ENCODE measurements around the gene FNDC10. TPM values are rescaled to one million over a fixed set of nuclear protein-coding genes. Genes with fewer than 3 reads are reported as not detected.

FNDC10 gene
- total RNA-seq, 1 donor from 2014 or later = 11.6 TPM

GRCh38 chr1:1621173-1622009 lies 21.5 kb upstream of the FNDC10 start:
- Mint-ChIP-seq H3K4me3 (ENCODE audit: unreplicated experiment) (no peak overlapping the region), H3K4me1 (ENCODE audit: unreplicated experiment) (peaks cover 10% of the 10 kb centered on the region), H3K27me3 (ENCODE audit: unreplicated experiment) (peaks cover 8% of the 10 kb centered on the region), H3K27ac (ENCODE audit: unreplicated experiment) (no peak overlapping the region), H3K36me3 (ENCODE audit: low read depth, unreplicated experiment) (peaks cover 13% of the 10 kb centered on the region), H3K9me3 (ENCODE audit: unreplicated experiment) (no peaks in the 10 kb centered on the region)
- no peak for DNase-seq (ENCODE audit: low spot score)
- TF ChIP-seq, protein P1, sequence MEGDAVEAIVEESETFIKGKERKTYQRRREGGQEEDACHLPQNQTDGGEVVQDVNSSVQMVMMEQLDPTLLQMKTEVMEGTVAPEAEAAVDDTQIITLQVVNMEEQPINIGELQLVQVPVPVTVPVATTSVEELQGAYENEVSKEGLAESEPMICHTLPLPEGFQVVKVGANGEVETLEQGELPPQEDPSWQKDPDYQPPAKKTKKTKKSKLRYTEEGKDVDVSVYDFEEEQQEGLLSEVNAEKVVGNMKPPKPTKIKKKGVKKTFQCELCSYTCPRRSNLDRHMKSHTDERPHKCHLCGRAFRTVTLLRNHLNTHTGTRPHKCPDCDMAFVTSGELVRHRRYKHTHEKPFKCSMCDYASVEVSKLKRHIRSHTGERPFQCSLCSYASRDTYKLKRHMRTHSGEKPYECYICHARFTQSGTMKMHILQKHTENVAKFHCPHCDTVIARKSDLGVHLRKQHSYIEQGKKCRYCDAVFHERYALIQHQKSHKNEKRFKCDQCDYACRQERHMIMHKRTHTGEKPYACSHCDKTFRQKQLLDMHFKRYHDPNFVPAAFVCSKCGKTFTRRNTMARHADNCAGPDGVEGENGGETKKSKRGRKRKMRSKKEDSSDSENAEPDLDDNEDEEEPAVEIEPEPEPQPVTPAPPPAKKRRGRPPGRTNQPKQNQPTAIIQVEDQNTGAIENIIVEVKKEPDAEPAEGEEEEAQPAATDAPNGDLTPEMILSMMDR (IDR thresholded peaks at IDR 0.05; ENCODE audit: unreplicated experiment) = no peak

GRCh38 chr1:1620433-1621139 lies 20.7 kb upstream of the FNDC10 start:
- H3K27ac Mint-ChIP-seq (ENCODE audit: unreplicated experiment) = no peak overlapping the region
- H3K9me3 Mint-ChIP-seq (ENCODE audit: unreplicated experiment) = no peaks in the 10 kb centered on the region
- peaks cover 8% of the 10 kb centered on the region for H3K27me3 Mint-ChIP-seq (ENCODE audit: unreplicated experiment)
- TF ChIP-seq, protein P1 (IDR thresholded peaks at IDR 0.05; ENCODE audit: unreplicated experiment) = no peak
- no peak overlapping the region for H3K4me3 Mint-ChIP-seq (ENCODE audit: unreplicated experiment)
- H3K36me3 Mint-ChIP-seq (ENCODE audit: low read depth, unreplicated experiment) = peaks cover 13% of the 10 kb centered on the region
- no peak for DNase-seq (ENCODE audit: low spot score)
- H3K4me1 Mint-ChIP-seq (ENCODE audit: unreplicated experiment) = peaks cover 10% of the 10 kb centered on the region

DNA sequence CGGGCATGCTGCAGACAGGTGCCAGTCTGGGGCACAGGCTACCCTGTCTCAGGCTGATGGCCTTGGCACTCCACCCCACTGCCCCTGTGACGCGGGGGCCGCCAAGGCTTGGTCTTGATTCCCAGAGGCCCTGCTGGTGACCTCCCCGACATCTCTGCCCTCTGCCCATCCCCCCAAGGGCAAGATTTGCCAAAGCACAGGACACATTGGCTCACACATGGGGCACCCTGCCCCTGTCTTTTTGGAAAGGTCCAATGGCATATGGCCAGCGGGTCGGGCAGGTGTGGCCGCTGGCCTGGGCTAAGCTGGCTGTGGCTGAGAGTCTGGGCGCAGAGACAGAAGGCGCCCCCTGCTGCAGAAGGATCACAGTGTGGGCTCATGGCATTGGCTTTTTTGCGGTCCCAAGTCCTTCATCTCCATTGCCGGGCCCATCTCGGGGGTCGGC lies 20.0 kb upstream of the FNDC10 start:
- H3K27me3 Mint-ChIP-seq (ENCODE audit: unreplicated experiment) = peaks cover 9% of the 10 kb centered on the region
- DNase-seq (ENCODE audit: low spot score) = peak; percentile 54
- H3K27ac Mint-ChIP-seq (ENCODE audit: unreplicated experiment) = no peak overlapping the region
- peaks cover 10% of the 10 kb centered on the region for H3K4me1 Mint-ChIP-seq (ENCODE audit: unreplicated experiment)
- no peak overlapping the region for H3K4me3 Mint-ChIP-seq (ENCODE audit: unreplicated experiment)
- peaks cover 13% of the 10 kb centered on the region for H3K36me3 Mint-ChIP-seq (ENCODE audit: low read depth, unreplicated experiment)
- no peaks in the 10 kb centered on the region for H3K9me3 Mint-ChIP-seq (ENCODE audit: unreplicated experiment)
- TF ChIP-seq, protein P1 (IDR thresholded peaks at IDR 0.05; ENCODE audit: unreplicated experiment) = no peak

DNA sequence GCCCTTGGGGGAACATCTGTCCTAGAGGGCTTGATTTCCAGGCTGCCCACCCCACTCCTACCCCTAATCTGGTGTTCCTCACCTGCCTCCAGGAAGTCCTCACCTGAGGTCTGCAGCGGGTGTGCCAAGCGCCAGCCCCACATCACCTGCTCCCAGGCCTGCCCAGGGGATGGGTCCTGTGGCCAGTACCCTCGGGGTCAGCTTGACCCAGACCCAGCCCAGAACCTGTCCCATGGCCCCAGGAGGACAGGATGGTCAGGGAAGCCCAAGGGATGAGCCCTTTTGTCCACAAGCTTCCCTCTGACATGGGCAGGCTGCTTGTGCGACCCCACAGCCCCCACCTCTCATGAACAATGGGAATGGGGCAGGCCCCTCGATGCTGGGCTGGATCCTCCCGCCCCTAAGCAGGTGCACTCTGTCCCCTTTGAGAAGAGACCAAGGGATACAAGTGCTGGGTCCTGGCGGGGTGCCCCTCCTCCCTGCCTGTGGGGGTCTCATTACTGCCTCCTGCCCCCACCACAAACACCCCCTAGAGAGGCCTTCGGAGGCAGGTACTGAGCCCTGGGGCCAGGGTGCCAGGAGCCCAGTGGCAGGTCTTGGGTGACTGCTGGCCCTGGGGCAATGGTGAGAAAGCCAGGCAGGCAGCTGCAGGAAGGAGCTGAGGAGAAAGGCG lies 18.6 kb upstream of the FNDC10 start:
- TF ChIP-seq, protein P1 (IDR thresholded peaks at IDR 0.05; ENCODE audit: unreplicated experiment) = no peak
- Mint-ChIP-seq H3K9me3 (ENCODE audit: unreplicated experiment) (no peaks in the 10 kb centered on the region), H3K27me3 (ENCODE audit: unreplicated experiment) (peaks cover 18% of the 10 kb centered on the region), H3K4me3 (ENCODE audit: unreplicated experiment) (no peak overlapping the region), H3K27ac (ENCODE audit: unreplicated experiment) (no peak overlapping the region), H3K4me1 (ENCODE audit: unreplicated experiment) (peaks cover 24% of the 10 kb centered on the region), H3K36me3 (ENCODE audit: low read depth, unreplicated experiment) (peaks cover 17% of the 10 kb centered on the region)
- DNase-seq (ENCODE audit: low spot score) = no peak

All from endothelial cell (in vitro differentiated cells).